Activated B cell treated with CpG ODN at 0.5 μM for 24 hours (primary cell): Measurements from ENCODE around the gene LUZP2. TPM values are rescaled to one million over a fixed set of nuclear protein-coding genes. Genes with fewer than 3 reads are reported as not detected.

ENCODE experiments used
- ATAC-seq: fragments of 200-7000 bp; cut with Tn5 transposase; one replicate; pipeline ENCODE4 v1.10.0; 2021; ENCODE audit warnings: low read depth, mild to moderate bottlenecking, moderate library complexity
- CTCF ChIA-PET: fragments of 350-600 bp; sonication (Branson Sonifier 250); formaldehyde crosslinking; loops from one replicate; lab custom pipeline; 2021; ENCODE audit warnings: antibody characterized with exemption; lab: Charles Lee
- POLR2A ChIA-PET: fragments of 350-600 bp; sonication (Branson Sonifier 250); formaldehyde crosslinking; loops from one replicate; lab custom pipeline; 2021; ENCODE audit warnings: antibody characterized with exemption; lab: Charles Lee
- DNase-seq: peaks from one replicate; pipeline ENCODE4 v3.0.0; 2022
- H3K27ac Mint-ChIP-seq: one replicate; pipeline ENCODE4 v1.8.0; 2020; ENCODE audit warnings: mixed read lengths
- H3K27me3 Mint-ChIP-seq: one replicate; pipeline ENCODE4 v1.8.0; 2021; ENCODE audit warnings: mixed read lengths
- H3K36me3 Mint-ChIP-seq: one replicate; pipeline ENCODE4 v1.8.0; 2021; ENCODE audit warnings: low read depth, mixed read lengths
- H3K4me1 Mint-ChIP-seq: one replicate; pipeline ENCODE4 v1.8.0; 2021; ENCODE audit warnings: mixed read lengths
- H3K4me3 Mint-ChIP-seq: one replicate; pipeline ENCODE4 v1.8.0; 2020; ENCODE audit warnings: mild to moderate bottlenecking, mixed read lengths
- H3K9me3 Mint-ChIP-seq: one replicate; pipeline ENCODE4 v1.8.0; 2020; ENCODE audit warnings: mixed read lengths
- CTCF ChIP-seq: fragments of 200-600 bp; IDR thresholded peaks from one replicate; pipeline ENCODE4 v1.8.0; 2022; ENCODE audit warnings: antibody characterized with exemption, mild to moderate bottlenecking
- intact Hi-C: fragments of 100-400 bp; cut with micrococcal nuclease; formaldehyde crosslinking; loops from one replicate; pipeline ENCODE4 v1.15.1; 2024
- total RNA-seq: library from RNA; stranded (reverse); gene quantifications from 2 replicates; pipeline ENCODE4 v1.2.3, GENCODE V29; 2022

LUZP2 gene
- total RNA-seq, 1 donor from 2014 or later, result not detected

- Mint-ChIP-seq H3K27ac (no peak overlapping the region), H3K9me3 (no peaks in the 10 kb centered on the region), H3K27me3 (no peaks in the 10 kb centered on the region), H3K4me3 (no peak overlapping the region), H3K36me3 (no peaks in the 10 kb centered on the region), H3K4me1 (no peaks in the 10 kb centered on the region)
- no peak for ATAC-seq
- TF ChIP-seq CTCF, result no peak
- POLR2A ChIA-PET, result no interaction called here
- no peak for DNase-seq
- CTCF ChIA-PET, result no interaction called here
- intact Hi-C loops, result no loop called here
Observed at GRCh38 chr11:24793479-24793878, 296.6 kb downstream of the LUZP2 start.

- intact Hi-C loops, result no loop called here
- Mint-ChIP-seq H3K4me1 (no peaks in the 10 kb centered on the region), H3K27me3 (no peaks in the 10 kb centered on the region), H3K9me3 (no peaks in the 10 kb centered on the region), H3K27ac (no peak overlapping the region), H3K4me3 (no peak overlapping the region), H3K36me3 (no peaks in the 10 kb centered on the region)
- no peak for ATAC-seq
- no peak for TF ChIP-seq CTCF
- no peak for DNase-seq
- CTCF ChIA-PET, result no interaction called here
- POLR2A ChIA-PET, result no interaction called here
Observed at GRCh38 chr11:24794064-24794463, 297.2 kb downstream of the LUZP2 start.

DNA sequence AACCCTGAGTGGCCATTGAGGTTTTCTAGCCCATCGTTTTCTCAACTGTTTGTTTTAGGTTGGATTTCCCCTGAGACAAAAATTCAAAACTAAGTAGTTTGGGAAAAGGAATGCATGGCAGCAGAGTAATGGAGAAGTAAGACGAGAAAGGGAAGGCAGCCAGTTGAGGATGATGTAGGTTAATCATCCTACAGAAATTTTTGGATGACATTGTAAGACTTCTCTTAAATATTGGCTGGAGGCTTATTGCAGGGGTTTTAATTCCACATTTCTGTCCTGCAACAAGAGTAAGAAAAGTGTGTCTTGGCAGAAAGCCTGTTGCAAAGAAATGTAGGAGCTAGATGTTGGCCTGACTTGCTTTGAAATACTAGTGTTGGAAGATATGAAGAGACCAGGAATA lies 308.8 kb downstream of the LUZP2 start:
- no peaks in the 10 kb centered on the region for H3K4me1 Mint-ChIP-seq
- POLR2A ChIA-PET, result no interaction called here
- H3K27ac Mint-ChIP-seq, result no peak overlapping the region
- CTCF ChIA-PET, result no interaction called here
- H3K9me3 Mint-ChIP-seq, result no peaks in the 10 kb centered on the region
- H3K4me3 Mint-ChIP-seq, result no peak overlapping the region
- H3K27me3 Mint-ChIP-seq, result no peaks in the 10 kb centered on the region
- H3K36me3 Mint-ChIP-seq, result no peaks in the 10 kb centered on the region
- TF ChIP-seq CTCF, result no peak
- intact Hi-C loops, result no loop called here
- no peak for ATAC-seq
- DNase-seq, result no peak

GRCh38 chr11:24808173-24808572 lies 311.3 kb downstream of the LUZP2 start:
- DNase-seq (no peak), ATAC-seq (no peak)
- Mint-ChIP-seq H3K36me3 (no peaks in the 10 kb centered on the region), H3K4me3 (no peak overlapping the region), H3K9me3 (no peaks in the 10 kb centered on the region), H3K4me1 (no peaks in the 10 kb centered on the region), H3K27me3 (no peaks in the 10 kb centered on the region), H3K27ac (no peak overlapping the region)
- POLR2A ChIA-PET, result no interaction called here
- CTCF ChIA-PET, result no interaction called here
- intact Hi-C loops, result no loop called here
- no peak for TF ChIP-seq CTCF

GRCh38 chr11:24819006-24819405 lies 322.2 kb downstream of the LUZP2 start:
- Mint-ChIP-seq H3K27me3 (no peaks in the 10 kb centered on the region), H3K4me3 (no peak overlapping the region), H3K4me1 (no peaks in the 10 kb centered on the region), H3K27ac (no peak overlapping the region), H3K36me3 (no peaks in the 10 kb centered on the region), H3K9me3 (no peaks in the 10 kb centered on the region)
- CTCF ChIA-PET, result no interaction called here
- intact Hi-C loops, result no loop called here
- no peak for ATAC-seq
- POLR2A ChIA-PET, result no interaction called here
- DNase-seq, result no peak
- no peak for TF ChIP-seq CTCF
